ENCODE results near the gene CLSTN2. TPM values are rescaled to one million over a fixed set of nuclear protein-coding genes. Genes with fewer than 3 reads are reported as not detected.

The CLSTN2 gene
- total and polyA plus RNA-seq, 2 of the 13 experiments (the other 11 are each of a cell fraction or from before 2014, with no cell fraction given), result not detected

- H3K9me3 ChIP-seq (ENCODE audit: low read length), result no peaks in the 10 kb centered on the region
- WGBS (ENCODE audit: low lambda C conversion rate), result 48% methylated on average over 6 of the region's 6 CpGs
- no peak overlapping the region for H2AFZ ChIP-seq (ENCODE audit: low read length)
- H3K4me3 ChIP-seq (replicated peaks in 1 of 3; ENCODE audit: insufficient read depth in 1 of 3, low read depth in 2 of 3, low read length in 3 of 3), result no peak overlapping the region
- no peaks in the 10 kb centered on the region for H3K36me3 ChIP-seq (replicated peaks in 1 of 2; ENCODE audit: control insufficient read depth in 1 of 2, insufficient read depth in 2 of 2, low read length in 2 of 2)
- no TSS peak for BruUV-seq (replicated peaks)
- peak; percentile 41; the same call in 2 of the 3 replicates for ATAC-seq
- POLR2A ChIA-PET, result no interaction called here
- intact Hi-C loops (cut with micrococcal nuclease; ENCODE audit: unreplicated experiment), result no loop called here
- no peaks in the 10 kb centered on the region for H3K79me2 ChIP-seq (ENCODE audit: insufficient read depth, low read length)
- H4K20me1 ChIP-seq (ENCODE audit: insufficient read depth, low read length), result no peaks in the 10 kb centered on the region
- no peak overlapping the region for H3K27ac ChIP-seq (ENCODE audit: extremely low read length, insufficient read depth, low read length)
- H3K27me3 ChIP-seq (ENCODE audit: control insufficient read depth in 1 of 2, insufficient read depth in 2 of 2, low read length in 2 of 2), result no peaks in the 10 kb centered on the region
- H3K9ac ChIP-seq (ENCODE audit: insufficient read depth, low read depth, low read length), result no peak overlapping the region
- no peak overlapping the region for H3K4me2 ChIP-seq (ENCODE audit: low read depth, low read length)
- H3K4me1 ChIP-seq (ENCODE audit: insufficient read depth, low read length), result peaks cover 9% of the 10 kb centered on the region; the same call in 1 of the 2 replicates
- CTCF ChIA-PET (ENCODE audit: low intra/inter-chr PET ratio, low total read pairs), result no interaction called here
- FAIRE-seq, result no peak
- in situ Hi-C loops (cut with HindIII; ENCODE audit: extremely low pct_ligation_motif_present, low pct_unique_long_range_greater_than_20kb), result no loop called here
- peak; percentile 23 for DNase-seq (ENCODE audit: low spot score)
- no peak for TF ChIP-seq IRF1 (CRISPR knock-in tag; IDR thresholded peaks at IDR 0.05; ENCODE audit: low read depth)
- TF ChIP-seq NFE2 (CRISPR knock-in tag; IDR thresholded peaks at IDR 0.05), result peak; percentile 50; the same call in 1 of the 2 replicates
- no peak for TF ChIP-seq ZBTB3 (CRISPR knock-in tag; IDR thresholded peaks at IDR 0.05; ENCODE audit: borderline replicate concordance, low read depth)
- TF ChIP-seq ZNF879 (CRISPR knock-in tag; IDR thresholded peaks at IDR 0.05), result no peak
- peak; percentile 91 to 93 for TF ChIP-seq MAFK (conservative IDR thresholded peaks at IDR 0.05 in 1 of 2, IDR thresholded peaks at IDR 0.05 in 1 of 2; ENCODE audit: low read length in 2 of 2)
- TF ChIP-seq MAFF (IDR thresholded peaks at IDR 0.05; ENCODE audit: low read depth, low read length), result peak; percentile 86
- peak; percentile 85 for TF ChIP-seq MAFG (CRISPR knock-in tag; IDR thresholded peaks at IDR 0.05)
- no peak for TF ChIP-seq MTERF4 (CRISPR knock-in tag; IDR thresholded peaks at IDR 0.05)
- no peak for TF ChIP-seq CEBPB (IDR thresholded peaks at IDR 0.05; ENCODE audit: borderline replicate concordance, low read depth, low read length)
- 0 out of 2 replicates have a peak, but pooled peaks have one; percentile 39 for TF ChIP-seq TEF (CRISPR knock-in tag; IDR thresholded peaks at IDR 0.05)
- TF ChIP-seq HDAC6 (IDR thresholded peaks at IDR 0.05; ENCODE audit: low read depth, low read length), result no peak
- no peak for TF ChIP-seq FOXP4 (CRISPR knock-in tag; IDR thresholded peaks at IDR 0.05)
- TF ChIP-seq ZSCAN31 (CRISPR knock-in tag; IDR thresholded peaks at IDR 0.05; ENCODE audit: low read depth), result peak; percentile 31; the same call in 1 of the 2 replicates
- peak; percentile 23; the same call in 1 of the 2 replicates for TF ChIP-seq FOSL2 (CRISPR knock-in tag; IDR thresholded peaks at IDR 0.05)
- TF ChIP-seq NFE2L2 (IDR thresholded peaks at IDR 0.05; ENCODE audit: low read length), result peak; percentile 96
- no peak for TF ChIP-seq ATF4 (CRISPR knock-in tag; IDR thresholded peaks at IDR 0.05)
Observed at GRCh38 chr3:140386357-140387100, 451.5 kb downstream of the CLSTN2 start.
